HL-60/S4 treated with retinoic acid at 250 ng/mL for 4 days and 3 days (cell line): Measurements from ENCODE around the gene NOX1.

Source experiments
- in situ Hi-C: fragments of 300-500 bp; cut with MboI; formaldehyde crosslinking; loops from 2 replicates; pipeline ENCODE4 v1.7.0; 2022; ENCODE audit warnings: low sequenced_read_pairs

Gene NOX1

DNA sequence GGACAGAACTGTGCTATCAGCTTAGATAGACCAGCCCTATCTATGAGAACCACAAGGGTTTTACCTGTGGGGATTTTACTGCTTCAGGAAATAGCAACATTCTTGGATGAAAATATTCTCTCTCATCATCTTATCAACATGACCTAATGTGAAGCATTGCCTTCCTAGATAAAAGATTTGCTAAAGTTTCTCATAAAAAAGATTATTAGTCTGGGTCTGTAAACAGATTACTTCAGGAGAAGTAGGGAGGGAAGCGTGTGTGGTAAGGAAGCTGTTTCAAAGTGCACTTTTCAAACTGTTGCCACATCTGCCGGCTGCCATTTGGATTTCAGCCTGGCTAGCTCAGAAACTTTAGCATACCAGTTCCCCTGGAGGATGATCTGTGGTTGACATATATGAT lies at the start of gene NOX1:
Gene NOX1, minus strand, starts transcription at position 35 of the 400 bp plus-strand sequence. CDS start 220 bp downstream, outside the sequence.
- in situ Hi-C loops: no loop called here

DNA sequence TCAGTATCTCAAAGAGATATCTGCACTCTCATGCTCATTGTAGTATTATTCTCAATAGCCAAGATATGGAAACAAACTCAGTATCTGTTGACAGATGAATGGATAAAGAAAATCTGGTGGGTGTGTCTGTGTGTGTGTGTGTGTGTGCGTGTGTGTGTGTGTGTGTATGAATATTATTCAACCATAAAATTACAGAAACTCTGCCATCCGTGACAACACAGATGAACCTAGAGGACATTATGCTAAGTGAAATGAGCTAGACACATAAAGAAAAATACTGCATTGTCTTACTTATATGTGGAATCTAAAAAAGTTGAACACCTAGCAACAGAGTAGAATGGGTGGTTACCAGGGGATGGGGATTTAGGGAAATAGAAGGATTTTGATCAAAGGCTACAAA lies 41.4 kb upstream of the NOX1 start:
- in situ Hi-C loops: no loop called here

GRCh38 chrX:100913111-100913510 lies 39.0 kb upstream of the NOX1 start:
- in situ Hi-C loops: no loop called here

DNA sequence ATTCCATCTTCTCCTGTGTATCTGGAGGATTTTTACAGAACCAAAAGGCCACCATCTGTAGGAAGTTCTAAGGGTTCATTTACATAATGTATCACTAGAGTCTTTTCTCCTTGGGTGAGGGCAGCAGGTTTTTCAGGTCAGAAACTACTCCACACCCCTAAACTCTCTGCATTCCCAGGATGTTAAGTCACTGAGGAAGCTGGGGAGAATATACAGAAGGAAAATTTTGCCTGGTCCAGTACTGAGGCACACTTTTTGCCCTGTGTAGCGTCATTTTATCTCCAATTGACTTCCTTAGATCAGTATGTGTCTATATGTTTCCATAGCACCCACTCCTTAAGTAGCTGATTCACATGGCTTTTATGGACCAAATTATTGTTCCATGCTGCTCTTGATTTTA lies 37.6 kb upstream of the NOX1 start:
- in situ Hi-C loops: no loop called here

- in situ Hi-C loops: no loop called here
These were observed 31.5 kb upstream of the NOX1 start for GRCh38 chrX:100905620-100906019.

DNA sequence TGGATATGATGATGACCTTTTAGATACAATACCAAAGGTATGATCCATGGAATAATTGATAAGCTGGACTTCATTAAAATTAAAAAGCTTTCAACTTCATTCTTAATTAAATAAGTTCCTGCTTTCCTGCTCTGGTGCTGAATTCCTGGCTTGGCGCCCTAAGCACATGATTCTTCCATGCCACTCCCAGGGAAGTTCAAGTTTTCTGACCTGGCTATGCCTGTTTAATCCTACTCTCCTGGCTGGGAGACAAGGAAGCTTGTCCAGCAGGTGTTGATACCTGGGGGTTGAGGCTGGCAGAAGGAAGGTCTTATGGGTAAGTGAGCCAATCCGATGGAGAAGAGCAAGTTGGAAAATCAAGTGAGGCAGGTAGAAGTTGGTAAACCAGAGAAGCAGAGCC lies 30.3 kb upstream of the NOX1 start:
- in situ Hi-C loops: no loop called here

DNA sequence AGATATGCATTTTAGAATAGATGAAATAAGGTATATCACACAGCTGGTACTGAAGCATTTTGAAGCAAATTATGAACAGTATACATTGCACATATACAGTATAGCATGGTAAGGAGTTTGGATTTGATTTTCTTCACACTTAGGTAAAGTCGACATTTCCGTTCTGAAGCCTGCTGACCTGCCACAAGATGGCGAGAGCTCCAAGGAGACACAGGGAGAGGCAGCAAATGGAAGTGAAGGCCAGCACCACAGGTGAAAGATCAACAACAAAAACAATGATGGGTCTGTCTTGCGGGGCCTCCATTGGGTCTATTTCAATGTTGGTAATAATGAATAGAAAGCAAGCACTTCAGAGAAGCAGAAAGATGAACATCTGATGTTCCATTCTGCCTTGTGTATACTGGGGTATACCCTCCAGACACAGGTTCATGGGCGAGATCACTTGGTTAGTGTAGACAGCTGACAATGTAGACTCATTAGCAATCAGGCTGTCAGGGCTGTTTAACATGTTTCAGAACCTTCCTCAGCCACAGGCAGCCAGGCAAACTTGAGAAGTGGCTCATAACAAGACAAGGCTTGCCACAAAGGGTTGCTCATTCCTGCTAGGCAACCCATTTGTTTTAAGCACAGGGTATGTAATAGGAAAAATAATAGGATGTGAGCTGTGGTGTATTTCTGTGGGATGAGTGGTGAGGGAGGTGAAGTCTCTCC lies 21.4 kb upstream of the NOX1 start:
- in situ Hi-C loops: no loop called here

- in situ Hi-C loops: no loop called here
These were observed 9.5 kb upstream of the NOX1 start for GRCh38 chrX:100883654-100884053.

DNA sequence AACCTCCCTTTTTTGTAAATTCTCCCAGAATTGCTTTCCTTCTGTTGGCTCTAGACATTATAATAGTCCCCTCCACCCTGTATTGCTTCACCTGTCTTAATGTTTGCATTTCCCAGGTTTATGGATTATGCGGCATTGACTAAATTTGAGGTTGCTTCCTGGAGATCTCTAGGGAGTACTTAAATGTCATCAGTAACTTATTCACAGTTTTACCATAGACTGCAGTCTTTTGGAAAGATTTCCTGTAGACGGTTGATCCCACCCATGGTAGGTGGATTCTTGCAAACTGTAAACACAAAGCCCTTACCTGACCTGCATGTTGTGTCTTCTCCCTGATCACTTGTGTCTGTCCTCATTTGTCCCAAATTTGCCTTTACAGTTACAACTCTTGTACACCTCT lies 6.2 kb upstream of the NOX1 start:
- in situ Hi-C loops: no loop called here

DNA sequence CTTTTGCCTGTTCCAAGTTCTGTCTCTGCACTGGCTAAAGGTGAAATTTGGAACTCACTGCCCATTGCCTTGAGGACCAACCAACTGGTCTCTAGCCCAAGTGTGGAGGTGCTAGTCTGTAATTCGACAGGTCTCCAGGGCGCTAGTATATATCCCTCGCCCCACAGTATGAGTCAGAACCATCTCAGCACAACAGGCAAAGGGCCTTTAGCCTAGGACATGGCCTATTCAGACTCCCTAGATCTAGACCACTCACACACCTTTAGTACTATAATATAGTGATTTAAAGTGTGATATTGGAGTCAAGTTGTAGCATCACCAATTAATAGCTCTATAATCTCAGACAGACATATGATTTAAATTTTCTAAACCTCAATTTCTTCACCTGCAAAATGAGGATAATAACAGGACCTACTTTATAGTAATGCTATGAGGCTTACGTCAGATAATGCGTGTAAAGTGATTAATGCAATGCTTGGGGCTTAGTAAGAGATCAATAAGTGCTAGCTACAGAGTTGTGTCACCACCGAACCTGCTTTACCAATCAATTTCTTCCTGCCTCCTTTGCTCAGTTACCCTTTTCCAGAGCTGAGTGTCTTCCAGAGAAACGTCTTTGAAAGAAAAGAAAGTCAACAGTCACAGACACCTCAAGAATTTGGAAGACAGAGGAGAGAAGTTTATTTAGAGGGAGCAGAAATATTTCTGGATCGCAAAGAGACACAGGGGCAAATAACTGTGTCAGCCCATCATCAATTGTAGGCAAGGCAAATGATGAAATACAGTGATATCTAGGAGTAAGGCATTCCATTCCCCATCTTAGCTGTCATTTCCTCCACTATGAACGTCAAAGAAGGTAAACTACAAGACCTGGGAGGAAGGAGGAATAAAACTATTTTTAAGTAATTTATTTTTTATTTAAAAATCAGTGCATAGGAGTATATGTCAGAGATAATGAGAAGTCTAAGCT lies 2.3 kb downstream of the NOX1 start:
- in situ Hi-C loops: no loop called here

GRCh38 chrX:100870527-100870926 lies 3.6 kb downstream of the NOX1 start:
- in situ Hi-C loops: no loop called here

DNA sequence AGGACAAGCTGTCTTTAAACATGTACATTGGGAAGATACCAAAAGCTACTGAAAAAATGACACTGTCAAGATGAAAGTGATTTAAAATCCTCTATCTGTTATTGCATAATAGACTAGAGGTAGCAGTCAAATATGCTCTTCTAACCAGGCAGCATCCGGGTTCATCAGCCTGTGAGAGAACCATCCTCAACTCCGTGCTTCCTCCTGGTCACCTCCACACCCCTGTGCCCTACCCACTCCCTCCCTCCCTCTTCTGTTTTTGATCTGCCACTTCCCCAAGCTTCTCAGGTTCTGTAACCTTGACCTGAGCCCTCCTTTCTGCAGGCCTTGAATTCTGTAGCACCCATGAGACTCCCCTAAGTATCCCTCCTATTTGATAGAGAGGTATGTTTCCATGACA lies 5.9 kb downstream of the NOX1 start:
- in situ Hi-C loops: no loop called here

- in situ Hi-C loops: no loop called here
These were observed 9.3 kb downstream of the NOX1 start for GRCh38 chrX:100864657-100865391.

DNA sequence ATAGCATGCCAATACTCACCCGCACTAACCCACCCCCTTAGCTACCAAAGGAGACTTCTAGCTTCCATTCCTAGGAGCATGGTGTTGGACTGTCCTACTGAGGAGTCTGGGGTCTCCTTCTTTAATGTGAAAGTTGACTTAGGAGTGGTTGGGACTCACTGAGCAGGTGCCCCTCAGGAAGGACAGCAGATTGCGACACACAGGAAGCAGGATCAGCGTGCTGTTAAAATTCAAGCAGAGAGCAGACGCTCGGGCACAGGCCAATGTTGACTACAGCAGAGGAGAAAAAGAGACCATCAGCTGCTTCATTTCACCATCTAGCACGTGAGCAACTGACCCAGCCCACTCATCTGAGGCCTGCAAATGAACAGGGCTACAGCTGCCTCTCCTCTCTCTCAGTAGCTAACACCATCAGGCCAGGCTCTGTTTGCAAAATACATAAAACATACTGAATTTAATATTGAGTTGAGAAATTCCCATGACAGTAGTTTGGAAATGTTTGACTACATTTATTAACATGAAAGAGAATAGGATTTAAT lies 10.8 kb downstream of the NOX1 start:
- in situ Hi-C loops: no loop called here

- in situ Hi-C loops: no loop called here
These were observed 21.3 kb downstream of the NOX1 start for GRCh38 chrX:100852810-100853209.

DNA sequence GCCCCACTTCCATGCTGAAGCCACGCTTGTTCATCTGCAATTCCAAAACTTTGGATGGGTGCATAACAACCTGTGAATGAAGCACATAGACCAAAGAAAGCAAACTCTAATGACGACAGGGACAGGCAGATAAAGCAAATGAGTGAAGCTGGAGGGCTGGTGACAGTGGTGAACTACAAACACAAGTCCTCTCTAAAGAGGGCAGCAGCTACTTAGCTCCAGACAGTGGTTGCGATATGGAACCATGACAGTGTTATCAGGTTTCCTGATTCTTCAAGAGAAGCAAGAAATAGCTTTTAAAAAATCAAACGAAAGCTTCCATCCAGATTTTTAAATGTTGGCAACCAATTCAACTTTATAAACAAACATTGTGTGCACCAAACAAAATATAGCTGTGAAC lies 23.8 kb downstream of the NOX1 start:
- in situ Hi-C loops: no loop called here

DNA sequence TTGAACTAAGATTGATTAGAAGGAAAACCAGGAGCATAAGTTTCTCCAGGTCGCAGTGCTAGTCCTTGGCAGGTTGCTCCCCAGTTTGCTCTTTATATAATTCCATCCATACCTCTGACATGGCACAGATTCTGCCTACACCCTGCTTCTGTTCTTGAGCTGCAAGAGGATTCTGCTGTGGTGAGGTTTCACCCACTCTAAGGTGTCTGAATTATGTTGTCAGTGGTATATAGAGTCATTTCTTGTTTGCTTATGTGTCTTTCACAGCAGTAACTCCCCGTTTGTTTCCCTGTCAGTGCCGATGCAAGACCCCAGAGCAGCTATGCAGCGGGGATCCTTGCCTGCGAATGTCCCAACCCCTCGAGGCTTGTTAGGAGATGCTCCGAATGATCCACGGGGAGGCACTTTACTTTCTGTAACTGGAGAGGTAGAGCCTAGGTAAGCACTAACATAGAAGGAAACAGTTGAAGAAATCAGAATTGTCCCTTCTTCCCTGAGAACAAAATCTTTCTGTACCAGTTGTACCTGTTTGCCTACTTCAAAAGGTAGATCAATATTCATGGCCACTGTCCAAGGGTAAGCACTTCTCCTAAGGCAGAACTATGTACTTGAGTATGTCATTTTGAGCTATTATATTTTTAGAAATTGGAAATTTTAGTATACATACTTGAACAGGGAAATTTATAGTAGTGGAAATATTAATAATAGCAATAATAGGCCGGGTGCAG lies 42.8 kb downstream of the NOX1 start:
- in situ Hi-C loops: no loop called here

DNA sequence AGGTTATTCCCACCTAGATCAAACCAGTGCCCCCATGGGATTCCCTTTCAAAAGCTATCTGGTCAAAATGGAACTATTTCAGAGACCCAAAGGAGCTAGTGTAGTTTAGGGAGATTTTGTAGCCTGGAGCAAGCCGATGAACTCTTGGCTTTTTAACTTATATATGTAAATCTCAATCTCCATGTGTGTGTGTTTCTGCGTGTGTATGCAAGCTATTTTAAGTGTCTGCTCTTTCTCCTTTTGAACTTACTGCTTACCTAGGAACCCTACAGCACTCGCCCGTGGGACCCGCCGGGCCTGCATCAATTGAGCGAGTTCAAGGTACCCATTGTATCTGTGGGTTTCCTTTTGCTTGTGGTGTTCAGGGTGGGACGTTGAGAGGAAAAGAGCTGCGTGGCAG lies 43.6 kb downstream of the NOX1 start:
- in situ Hi-C loops: no loop called here

DNA sequence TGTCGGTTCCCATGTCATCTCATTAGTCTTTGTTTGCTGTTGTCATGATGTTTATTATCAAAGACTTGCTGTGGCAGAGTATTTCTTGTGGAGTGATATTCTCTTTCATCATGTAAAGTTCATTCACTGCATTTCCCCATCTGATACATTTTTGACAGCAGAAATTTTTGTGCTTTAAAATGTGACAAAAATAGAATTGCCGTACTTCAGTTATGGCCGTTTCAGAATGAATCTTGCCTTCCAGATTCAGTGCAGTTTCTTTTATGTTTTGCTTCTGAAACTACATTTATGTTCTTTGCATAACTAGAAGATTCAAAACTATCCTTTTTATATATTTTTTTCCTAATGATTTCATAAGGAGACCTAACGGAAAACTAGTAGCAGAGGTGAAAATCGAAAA lies 44.0 kb downstream of the NOX1 start:
- in situ Hi-C loops: no loop called here

DNA sequence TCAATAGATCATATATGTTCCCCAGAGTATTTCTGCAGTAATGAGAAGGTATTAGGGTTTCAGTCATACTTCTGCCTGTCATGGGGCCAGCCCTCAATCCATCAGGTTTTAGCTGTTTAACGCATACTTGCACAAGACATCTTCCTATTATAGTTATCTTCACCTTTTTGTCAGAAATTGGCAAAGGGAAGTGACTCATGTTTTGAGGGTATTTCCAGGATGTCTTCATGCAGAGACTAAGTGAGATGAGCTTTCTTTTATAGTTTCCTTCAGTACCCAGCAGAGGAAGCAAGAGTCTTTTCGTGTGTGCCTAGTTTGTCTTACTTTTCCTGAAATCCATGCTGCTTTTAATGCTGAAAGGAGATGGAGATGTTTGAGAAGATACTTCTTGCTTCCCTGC lies 44.4 kb downstream of the NOX1 start:
- in situ Hi-C loops: no loop called here
